Activated CD4-positive, alpha-beta T cell treated with anti-CD3 and anti-CD28 coated beads for 36 hours (primary cell): ENCODE results near the gene PBX3. TPM values are rescaled to one million over a fixed set of nuclear protein-coding genes. Genes with fewer than 3 reads are reported as not detected.

ENCODE experiments used
- ATAC-seq: fragments of 200-7000 bp; cut with Tn5 transposase; one replicate; pipeline ENCODE4 v1.10.0; 2021; ENCODE audit warnings: mild to moderate bottlenecking, moderate library complexity
- CTCF ChIA-PET: fragments of 350-600 bp; sonication (Branson Sonifier 250); formaldehyde crosslinking; loops from one replicate; lab custom pipeline; 2021; ENCODE audit warnings: antibody characterized with exemption; lab: Charles Lee
- POLR2A ChIA-PET: fragments of 350-600 bp; sonication (Branson Sonifier 250); formaldehyde crosslinking; loops from one replicate; lab custom pipeline; 2021; ENCODE audit warnings: antibody characterized with exemption, inconsistent platforms; lab: Charles Lee
- DNase-seq: peaks from one replicate; pipeline ENCODE4 v3.0.0-alpha.2; 2020
- H3K27ac Mint-ChIP-seq: one replicate; pipeline ENCODE4 v1.8.0; 2021; ENCODE audit warnings: mixed read lengths
- H3K27me3 Mint-ChIP-seq: one replicate; pipeline ENCODE4 v1.8.0; 2021; ENCODE audit warnings: mixed read lengths
- H3K36me3 Mint-ChIP-seq: one replicate; pipeline ENCODE4 v1.8.0; 2021; ENCODE audit warnings: low read depth, mixed read lengths
- H3K4me1 Mint-ChIP-seq: one replicate; pipeline ENCODE4 v1.8.0; 2021; ENCODE audit warnings: mixed read lengths
- H3K4me3 Mint-ChIP-seq: one replicate; pipeline ENCODE4 v1.8.0; 2021; ENCODE audit warnings: mild to moderate bottlenecking, moderate library complexity, mixed read lengths
- H3K9me3 Mint-ChIP-seq: one replicate; pipeline ENCODE4 v1.8.0; 2021; ENCODE audit warnings: low read depth, mixed read lengths
- intact Hi-C, 2 experiments: fragments of 100-400 bp; cut with DNase I in 1 of 2; cut with micrococcal nuclease in 1 of 2; formaldehyde crosslinking; loops; one replicate each; pipeline versions ENCODE4 v1.14.2 to v1.15.1; 2022 to 2024; cut with DNase I, micrococcal nuclease
- total RNA-seq, 2 experiments: library from RNA; stranded (reverse); gene quantifications; one replicate each; pipeline ENCODE4 v1.2.3, GENCODE V29; 2021

Gene PBX3
- total RNA-seq, 2 experiments from 2014 or later: 11.3 to 11.4 TPM

- ATAC-seq (no peak), DNase-seq (no peak)
- no peak overlapping the region for H3K27ac Mint-ChIP-seq
- POLR2A ChIA-PET: no interaction called here
- no peaks in the 10 kb centered on the region for H3K36me3 Mint-ChIP-seq
- intact Hi-C loops: no loop called here
- H3K4me3 Mint-ChIP-seq: no peak overlapping the region
- no peaks in the 10 kb centered on the region for H3K4me1 Mint-ChIP-seq
- H3K27me3 Mint-ChIP-seq: no peaks in the 10 kb centered on the region
- CTCF ChIA-PET: no interaction called here
- H3K9me3 Mint-ChIP-seq: no peaks in the 10 kb centered on the region
Observed at GRCh38 chr9:125906893-125907292, 159.7 kb downstream of the PBX3 start.

GRCh38 chr9:125908136-125908535, 161.0 kb downstream of the PBX3 start:
- intact Hi-C loops: no loop called here
- Mint-ChIP-seq H3K4me3 (no peak overlapping the region), H3K27me3 (no peaks in the 10 kb centered on the region), H3K9me3 (no peaks in the 10 kb centered on the region), H3K27ac (no peak overlapping the region), H3K4me1 (no peaks in the 10 kb centered on the region), H3K36me3 (no peaks in the 10 kb centered on the region)
- ChIA-PET POLR2A (no interaction called here), CTCF (no interaction called here)
- DNase-seq (no peak), ATAC-seq (no peak)

- Mint-ChIP-seq H3K27ac (no peak overlapping the region), H3K4me3 (no peak overlapping the region), H3K36me3 (no peaks in the 10 kb centered on the region), H3K27me3 (no peaks in the 10 kb centered on the region), H3K9me3 (no peaks in the 10 kb centered on the region), H3K4me1 (no peaks in the 10 kb centered on the region)
- ChIA-PET POLR2A (no interaction called here), CTCF (no interaction called here)
- DNase-seq (no peak), ATAC-seq (no peak)
- intact Hi-C loops: no loop called here
Observed at GRCh38 chr9:125908966-125909365, 161.8 kb downstream of the PBX3 start.

- Mint-ChIP-seq H3K4me3 (no peak overlapping the region), H3K9me3 (no peaks in the 10 kb centered on the region), H3K36me3 (no peaks in the 10 kb centered on the region), H3K4me1 (no peaks in the 10 kb centered on the region), H3K27me3 (no peaks in the 10 kb centered on the region), H3K27ac (no peak overlapping the region)
- DNase-seq: no peak
- ChIA-PET POLR2A (no interaction called here), CTCF (no interaction called here)
- ATAC-seq: no peak
- intact Hi-C loops: no loop called here
Observed at GRCh38 chr9:125909459-125909858, 162.3 kb downstream of the PBX3 start.

GRCh38 chr9:125910286-125910685, 163.1 kb downstream of the PBX3 start:
- Mint-ChIP-seq H3K4me3 (no peak overlapping the region), H3K4me1 (no peaks in the 10 kb centered on the region), H3K27me3 (no peaks in the 10 kb centered on the region), H3K36me3 (no peaks in the 10 kb centered on the region), H3K9me3 (no peaks in the 10 kb centered on the region), H3K27ac (no peak overlapping the region)
- DNase-seq: no peak
- intact Hi-C loops: no loop called here
- POLR2A ChIA-PET: interaction anchor here (0.7 kb wide), 1 partner anchor 15 kb away, joined by 3 read pairs; no protein-coding TSS in a partner anchor
- ATAC-seq: no peak
- CTCF ChIA-PET: no interaction called here

- DNase-seq (no peak), ATAC-seq (no peak)
- H3K4me3 Mint-ChIP-seq: no peak overlapping the region
- H3K9me3 Mint-ChIP-seq: no peaks in the 10 kb centered on the region
- no peaks in the 10 kb centered on the region for H3K4me1 Mint-ChIP-seq
- no peak overlapping the region for H3K27ac Mint-ChIP-seq
- intact Hi-C loops: no loop called here
- H3K36me3 Mint-ChIP-seq: no peaks in the 10 kb centered on the region
- CTCF ChIA-PET: interaction anchor here (0.6 to 0.9 kb wide), 3 partner anchors 9 to 789 kb away, joined by 3 to 5 read pairs (median 3); no protein-coding TSS in a partner anchor
- no peaks in the 10 kb centered on the region for H3K27me3 Mint-ChIP-seq
- POLR2A ChIA-PET: no interaction called here
Observed at GRCh38 chr9:125911861-125912644, 164.9 kb downstream of the PBX3 start.

- DNase-seq: no peak
- Mint-ChIP-seq H3K36me3 (no peaks in the 10 kb centered on the region), H3K4me3 (no peak overlapping the region), H3K4me1 (no peaks in the 10 kb centered on the region), H3K9me3 (no peaks in the 10 kb centered on the region), H3K27me3 (no peaks in the 10 kb centered on the region), H3K27ac (no peak overlapping the region)
- ChIA-PET CTCF (interaction anchor here (0.6 kb wide), 1 partner anchor 788 kb away, joined by 5 read pairs; no protein-coding TSS in a partner anchor), POLR2A (no interaction called here)
- ATAC-seq: no peak
- intact Hi-C loops: no loop called here
Observed at GRCh38 chr9:125912667-125913066, 165.5 kb downstream of the PBX3 start.

- H3K27ac Mint-ChIP-seq: no peak overlapping the region
- ChIA-PET POLR2A (no interaction called here), CTCF (interaction anchor here (1.1 kb wide), 1 partner anchor 10 kb away, joined by 3 read pairs; no protein-coding TSS in a partner anchor)
Observed at GRCh38 chr9:125913551-125913950, 166.4 kb downstream of the PBX3 start.

GRCh38 chr9:125914411-125914810, 167.2 kb downstream of the PBX3 start:
- Mint-ChIP-seq H3K4me3 (no peak overlapping the region), H3K4me1 (no peaks in the 10 kb centered on the region), H3K36me3 (peaks cover 2% of the 10 kb centered on the region), H3K27me3 (no peaks in the 10 kb centered on the region), H3K27ac (no peak overlapping the region), H3K9me3 (no peaks in the 10 kb centered on the region)
- DNase-seq (no peak), ATAC-seq (no peak)
- intact Hi-C loops: no loop called here
- ChIA-PET CTCF (interaction anchor here (0.6 to 1.1 kb wide), 3 partner anchors 9 to 556 kb away, joined by 3 read pairs; no protein-coding TSS in a partner anchor), POLR2A (no interaction called here)

More at GRCh38 chr9:125913551-125913950, 166.4 kb downstream of the PBX3 start:
- ATAC-seq: no peak
- no peak for DNase-seq
- no peaks in the 10 kb centered on the region for H3K4me1 Mint-ChIP-seq
- intact Hi-C loops: no loop called here
- H3K27me3 Mint-ChIP-seq: no peaks in the 10 kb centered on the region
- no peaks in the 10 kb centered on the region for H3K36me3 Mint-ChIP-seq
- H3K4me3 Mint-ChIP-seq: no peak overlapping the region
- H3K9me3 Mint-ChIP-seq: no peaks in the 10 kb centered on the region

- intact Hi-C loops: no loop called here
- ATAC-seq: no peak
- Mint-ChIP-seq H3K27me3 (no peaks in the 10 kb centered on the region), H3K4me3 (no peak overlapping the region), H3K9me3 (no peaks in the 10 kb centered on the region), H3K4me1 (no peaks in the 10 kb centered on the region), H3K27ac (no peak overlapping the region), H3K36me3 (peaks cover 2% of the 10 kb centered on the region)
- ChIA-PET POLR2A (no interaction called here), CTCF (no interaction called here)
- no peak for DNase-seq
Observed at GRCh38 chr9:125915606-125916005, 168.4 kb downstream of the PBX3 start.

GRCh38 chr9:125919565-125919964, 172.4 kb downstream of the PBX3 start:
- Mint-ChIP-seq H3K4me3 (no peak overlapping the region), H3K36me3 (peaks cover 2% of the 10 kb centered on the region), H3K4me1 (no peaks in the 10 kb centered on the region), H3K9me3 (no peaks in the 10 kb centered on the region), H3K27me3 (no peaks in the 10 kb centered on the region), H3K27ac (no peak overlapping the region)
- intact Hi-C loops: no loop called here
- no peak for DNase-seq
- CTCF ChIA-PET: interaction anchor here (1.1 kb wide), 1 partner anchor 22 kb away, joined by 3 read pairs; no protein-coding TSS in a partner anchor
- POLR2A ChIA-PET: no interaction called here
- ATAC-seq: no peak

- H3K27ac Mint-ChIP-seq: no peak overlapping the region
- POLR2A ChIA-PET: no interaction called here
- H3K9me3 Mint-ChIP-seq: no peaks in the 10 kb centered on the region
- CTCF ChIA-PET: interaction anchor here (1.1 to 1.7 kb wide), 2 partner anchors 9 to 21 kb away, joined by 3 read pairs; no protein-coding TSS in a partner anchor
- ATAC-seq (no peak), DNase-seq (no peak)
- peaks cover 2% of the 10 kb centered on the region for H3K36me3 Mint-ChIP-seq
- no peaks in the 10 kb centered on the region for H3K27me3 Mint-ChIP-seq
- H3K4me3 Mint-ChIP-seq: no peak overlapping the region
- H3K4me1 Mint-ChIP-seq: no peaks in the 10 kb centered on the region
- intact Hi-C loops: no loop called here
Observed at GRCh38 chr9:125920402-125920801, 173.2 kb downstream of the PBX3 start.
